Activated CD8-positive, alpha-beta memory T cell treated with anti-CD3 and anti-CD28 coated beads, Interleukin-2, amount 50 U/mL, for 48 hours (primary cell): ENCODE results near the gene WDR7.

Experiments
- DNase-seq: peaks from one replicate; pipeline ENCODE4 v3.0.0-alpha.2; 2020

WDR7 gene

GRCh38 chr18:56658261-56658660 lies 7.1 kb downstream of the WDR7 start:
- no peak for DNase-seq

GRCh38 chr18:56659111-56659510 lies 8.0 kb downstream of the WDR7 start:
- DNase-seq: no peak

- DNase-seq: no peak
These were observed 9.5 kb downstream of the WDR7 start for GRCh38 chr18:56660655-56661054.

GRCh38 chr18:56661360-56662062 lies 10.4 kb downstream of the WDR7 start:
- DNase-seq: no peak

GRCh38 chr18:56662063-56662408 lies 10.9 kb downstream of the WDR7 start:
- no peak for DNase-seq

GRCh38 chr18:56662502-56662901 lies 11.3 kb downstream of the WDR7 start:
- no peak for DNase-seq

GRCh38 chr18:56662902-56663301 lies 11.7 kb downstream of the WDR7 start:
- no peak for DNase-seq

- DNase-seq: no peak
These were observed 21.2 kb downstream of the WDR7 start for GRCh38 chr18:56672391-56672790.

GRCh38 chr18:56672981-56673380 lies 21.8 kb downstream of the WDR7 start:
- DNase-seq: no peak

GRCh38 chr18:56676639-56677038 lies 25.5 kb downstream of the WDR7 start:
- DNase-seq: no peak

- DNase-seq: no peak
These were observed 27.8 kb downstream of the WDR7 start for GRCh38 chr18:56678836-56679565.

- DNase-seq: no peak
These were observed 33.1 kb downstream of the WDR7 start for GRCh38 chr18:56684277-56684676.

GRCh38 chr18:56691530-56691929 lies 40.4 kb downstream of the WDR7 start:
- no peak for DNase-seq

- no peak for DNase-seq
These were observed 45.8 kb downstream of the WDR7 start for GRCh38 chr18:56696966-56697365.

GRCh38 chr18:56702946-56703345 lies 51.8 kb downstream of the WDR7 start:
- DNase-seq: no peak

- no peak for DNase-seq
These were observed 58.3 kb downstream of the WDR7 start for GRCh38 chr18:56709463-56709862.

- no peak for DNase-seq
These were observed 60.7 kb downstream of the WDR7 start for GRCh38 chr18:56711708-56712445.

- DNase-seq: no peak
These were observed 61.6 kb downstream of the WDR7 start for GRCh38 chr18:56712761-56713160.

- DNase-seq: no peak
These were observed 64.0 kb downstream of the WDR7 start for GRCh38 chr18:56715121-56715520.

- no peak for DNase-seq
These were observed 65.6 kb downstream of the WDR7 start for GRCh38 chr18:56716692-56717146.

- DNase-seq: no peak
These were observed 69.9 kb downstream of the WDR7 start for GRCh38 chr18:56721031-56721430.

- no peak for DNase-seq
These were observed 70.3 kb downstream of the WDR7 start for GRCh38 chr18:56721491-56721890.

GRCh38 chr18:56722518-56722917 lies 71.4 kb downstream of the WDR7 start:
- no peak for DNase-seq

GRCh38 chr18:56723068-56723467 lies 71.9 kb downstream of the WDR7 start:
- DNase-seq: no peak
